Eye (tissue), 1 donor: ENCODE data around the gene CDH15.
"Not testable (repeated sequence)": the region's sequence is repeated elsewhere in the genome, so short reads cannot be mapped to it uniquely, and the experiment has no call there.

Source experiments
- DNase-seq: peaks from one replicate; pipeline ENCODE4 v3.0.0-alpha.2; 2015

Gene CDH15

GRCh38 chr16:89157778-89158177, 13.8 kb upstream of the CDH15 start:
- DNase-seq: no peak

DNA sequence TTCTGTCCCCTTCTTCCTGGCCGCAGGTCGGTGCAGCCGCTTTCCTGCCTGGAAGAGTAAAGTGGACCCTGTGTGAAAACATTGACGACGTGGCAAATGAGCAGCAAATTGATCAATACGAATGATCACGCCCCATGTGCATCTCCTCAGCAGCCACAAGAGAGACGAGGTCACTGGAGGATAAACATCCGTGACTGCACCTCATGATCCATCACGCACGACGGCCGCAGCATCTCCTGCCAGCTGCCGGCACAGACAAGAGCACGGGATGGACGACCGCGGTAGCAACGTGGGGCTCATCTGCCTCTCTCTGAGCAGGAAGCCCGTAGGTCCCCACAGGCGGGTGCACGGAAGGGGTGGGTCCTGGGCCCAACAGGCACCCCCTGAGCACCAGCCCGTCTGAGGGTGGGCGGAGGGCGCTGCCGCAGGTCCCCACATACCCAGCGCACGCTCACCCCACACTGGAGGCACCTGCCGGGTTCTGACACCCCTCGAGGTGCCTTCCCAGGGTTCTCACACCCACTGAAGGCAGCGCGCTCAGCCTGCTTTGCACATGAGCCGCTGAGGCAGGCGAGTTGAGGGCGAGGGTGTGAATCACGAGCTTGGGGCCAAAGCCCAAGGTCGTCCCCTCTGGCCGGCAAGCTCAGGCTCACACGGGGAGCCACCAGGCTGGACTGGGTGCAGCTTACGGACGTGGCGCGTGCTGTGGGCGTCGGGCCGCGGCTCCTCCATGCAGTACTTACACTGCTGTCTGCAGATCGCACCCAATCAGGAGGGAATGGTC, 12.3 kb upstream of the CDH15 start:
- DNase-seq: no peak

GRCh38 chr16:89159850-89160354, 11.6 kb upstream of the CDH15 start:
- DNase-seq: no peak

DNA sequence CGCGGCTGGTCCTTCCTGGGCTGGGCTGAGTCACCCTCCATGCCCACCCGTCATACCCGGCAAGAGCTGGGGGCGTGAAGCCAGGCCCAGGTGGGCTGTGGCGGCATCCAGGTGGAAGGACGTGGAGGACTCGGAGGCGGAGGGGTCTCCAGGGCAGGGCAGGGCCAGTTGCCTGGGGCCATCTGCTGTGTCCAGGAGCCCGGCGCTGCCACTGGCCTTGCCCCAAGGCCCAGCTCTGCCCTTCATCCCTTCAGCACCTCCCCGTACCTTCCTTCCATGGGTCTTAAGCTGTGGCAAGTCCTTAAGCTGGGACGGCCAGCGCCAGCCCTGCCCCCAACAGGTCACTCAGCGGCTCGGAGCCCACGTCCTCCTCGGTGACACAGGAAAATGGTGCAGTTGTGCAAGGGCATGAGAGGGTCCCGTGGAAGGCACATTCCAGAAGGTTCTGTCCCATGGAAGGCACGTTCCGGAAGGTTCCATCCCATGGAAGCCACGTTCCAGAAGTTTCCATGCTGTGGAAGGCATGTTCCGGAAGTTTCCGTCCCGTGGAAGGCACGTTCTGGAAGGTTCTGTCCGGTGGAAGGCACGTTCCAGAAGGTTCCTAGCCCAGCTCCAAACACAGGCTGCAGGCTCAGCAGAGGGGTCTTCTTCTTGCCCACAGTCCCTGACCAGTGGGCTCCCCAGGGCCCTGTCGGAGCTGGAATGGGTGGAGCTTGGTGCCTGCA, 10.4 kb upstream of the CDH15 start:
- no peak for DNase-seq

DNA sequence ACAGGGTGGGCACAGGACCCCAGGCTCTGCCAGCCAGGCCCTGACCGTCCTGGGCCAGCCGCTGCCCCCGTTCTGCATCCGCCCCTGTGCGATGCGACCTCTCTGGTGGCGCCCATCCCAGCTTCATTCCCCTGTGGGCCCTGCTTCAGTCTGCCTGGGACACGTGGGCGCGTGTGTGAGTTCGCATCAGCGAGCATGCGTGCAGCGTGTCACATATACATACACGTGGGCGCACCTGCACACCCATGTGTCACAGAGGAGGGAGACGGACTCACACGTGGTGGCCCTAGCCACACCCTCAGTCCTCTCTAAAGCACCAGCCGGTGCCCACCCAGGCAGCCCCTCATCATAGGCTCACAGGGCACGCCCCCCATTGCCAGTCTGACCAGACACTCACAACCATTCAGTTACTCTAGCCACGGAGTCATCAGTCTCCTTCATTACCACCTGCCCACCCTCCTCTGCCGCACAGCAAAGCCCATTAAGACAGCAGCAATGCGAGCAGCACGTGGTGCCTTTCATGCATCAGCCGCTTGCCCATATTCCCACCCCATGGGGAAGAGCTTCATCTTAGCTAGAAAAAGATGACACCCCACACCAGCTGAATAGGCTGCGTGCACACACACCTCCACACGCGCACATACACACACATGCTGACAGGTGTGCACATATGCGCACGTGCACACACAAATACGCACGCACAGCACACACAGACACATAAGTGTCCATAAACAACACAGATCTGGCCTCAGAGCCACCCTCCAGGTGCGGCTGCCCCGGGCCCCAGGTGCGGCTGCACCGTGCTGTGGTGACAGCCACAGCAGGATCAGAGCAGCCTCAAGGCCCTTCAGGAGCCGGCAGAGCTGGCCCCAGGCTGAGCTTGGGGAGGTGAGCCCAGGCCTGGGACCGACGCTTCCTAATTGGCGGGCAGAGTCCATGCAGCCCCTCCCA, 9.5 kb upstream of the CDH15 start:
- no peak for DNase-seq

DNA sequence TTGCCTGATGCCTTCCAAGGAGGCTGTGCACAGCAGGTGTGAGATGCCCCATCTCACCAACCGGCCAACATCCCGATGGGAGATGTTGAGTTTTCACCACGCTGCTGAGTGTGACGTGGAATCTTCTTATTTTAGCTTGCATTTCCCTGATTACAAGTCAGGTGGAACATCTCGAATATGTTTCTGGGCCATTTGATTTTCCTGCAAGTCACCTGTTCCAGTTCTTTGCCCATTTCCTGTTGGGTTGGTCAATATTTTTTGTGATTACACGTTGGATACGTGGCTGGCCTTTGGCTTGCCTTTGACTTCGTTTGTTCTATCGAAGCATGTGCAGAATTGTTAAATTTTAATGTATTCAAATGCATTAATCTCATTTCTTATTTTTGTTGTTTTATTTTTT, 8.3 kb upstream of the CDH15 start:
- no peak for DNase-seq

GRCh38 chr16:89164436-89164835, 7.1 kb upstream of the CDH15 start:
- DNase-seq: no peak

GRCh38 chr16:89164847-89165680, 6.5 kb upstream of the CDH15 start:
- no peak for DNase-seq

DNA sequence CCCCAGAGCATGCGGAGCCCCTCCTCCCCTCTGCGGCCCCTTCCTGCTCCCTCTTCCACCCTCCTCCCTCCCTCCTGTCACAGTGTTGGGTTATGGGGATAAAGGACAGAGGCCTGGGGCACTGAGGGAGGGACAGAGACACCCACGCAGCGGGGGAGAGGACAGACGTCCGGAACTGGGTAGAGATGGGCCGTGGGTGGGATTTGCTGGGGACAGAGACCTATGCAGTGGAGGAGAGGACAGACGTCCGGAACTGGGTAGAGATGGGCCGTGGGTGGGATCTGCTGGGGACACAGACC, 5.9 kb upstream of the CDH15 start:
- not testable (repeated sequence) for DNase-seq

DNA sequence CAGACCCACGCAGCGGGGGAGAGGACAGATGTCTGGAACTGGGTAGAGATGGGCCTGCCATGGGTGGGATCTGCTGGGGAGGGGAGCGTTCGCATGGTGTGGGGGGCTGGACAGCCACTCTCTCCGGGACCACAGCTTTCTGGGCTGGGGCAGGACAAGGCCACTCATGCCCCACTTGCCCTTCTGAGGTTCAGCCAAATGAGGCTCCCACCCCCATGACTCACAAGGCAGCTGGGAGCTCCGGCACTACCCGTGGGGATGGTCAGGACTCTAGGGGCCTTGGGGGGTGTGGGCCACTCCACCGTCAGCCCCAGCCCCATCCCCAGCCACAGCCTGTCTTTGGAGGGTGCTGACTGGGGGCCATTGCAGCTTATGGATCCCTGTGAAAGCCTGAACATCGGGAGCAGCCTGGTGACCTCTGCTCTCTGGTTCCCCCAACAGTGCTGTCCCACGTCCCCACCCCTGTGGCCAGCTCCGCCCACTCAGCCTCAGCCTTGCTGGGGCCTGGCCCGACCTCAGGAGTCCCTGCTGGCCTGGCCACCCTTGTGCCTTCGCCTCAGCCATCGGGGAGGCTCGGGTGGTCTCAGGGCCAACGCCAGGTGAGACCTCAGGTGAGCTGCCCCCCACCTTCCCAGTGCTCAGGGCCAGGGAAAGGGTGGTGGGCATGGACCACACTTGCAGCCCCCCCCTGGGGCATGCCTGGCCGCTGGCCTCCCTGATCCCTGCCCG, 4.7 kb upstream of the CDH15 start:
- no peak for DNase-seq

DNA sequence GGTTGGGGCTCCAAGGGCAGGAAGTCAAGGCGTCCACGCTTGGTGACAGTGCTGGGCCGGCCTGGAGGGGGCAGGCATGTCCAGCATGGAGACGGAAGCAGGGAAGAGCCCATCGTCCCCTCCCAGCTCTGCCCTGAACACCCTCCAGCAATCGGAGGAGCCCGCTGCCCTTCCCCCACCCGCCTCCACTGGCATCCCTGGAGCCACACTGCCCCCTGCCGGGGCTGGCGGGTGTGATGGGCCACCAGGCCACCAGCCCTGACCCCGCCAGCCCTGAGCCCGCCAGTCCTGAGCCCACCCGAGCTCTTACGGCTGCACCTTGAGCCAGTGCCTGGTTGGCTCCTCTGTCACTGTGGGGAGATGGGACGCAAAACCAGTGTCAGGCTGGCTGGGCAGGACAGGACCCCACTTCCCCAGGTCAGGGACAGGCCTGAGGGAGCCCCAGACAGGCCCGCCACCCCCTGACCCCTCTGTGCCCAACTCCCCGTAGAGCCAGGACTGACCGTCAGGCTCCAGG, 4.1 kb upstream of the CDH15 start:
- peak; percentile 94 for DNase-seq

- DNase-seq: no peak
Observed at GRCh38 chr16:89168381-89169189, 3.0 kb upstream of the CDH15 start.

DNA sequence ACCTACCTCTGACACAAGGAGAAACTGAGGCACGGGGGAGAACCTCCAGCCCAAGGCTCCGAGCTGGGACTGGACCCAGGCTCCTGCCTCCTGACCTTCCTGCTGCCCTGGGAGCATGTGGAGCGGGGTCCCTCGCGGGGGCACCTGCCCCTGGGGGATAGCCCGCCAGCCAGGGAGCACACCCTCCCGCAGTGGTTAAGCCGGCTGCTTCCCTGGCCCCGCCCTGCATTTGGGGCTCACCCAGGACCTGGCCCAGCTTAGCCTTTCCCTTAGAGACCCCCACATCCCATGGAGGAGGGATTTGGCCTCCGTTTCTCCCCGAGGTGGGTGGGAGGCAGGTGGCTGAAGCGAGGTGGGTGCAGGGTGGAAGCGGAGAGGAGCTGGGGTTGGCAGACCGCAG, 1.8 kb upstream of the CDH15 start:
- DNase-seq: no peak

GRCh38 chr16:89170346-89171215, 967 bp upstream of the CDH15 start:
- peak; percentile 49 for DNase-seq

- no peak for DNase-seq
Observed at GRCh38 chr16:89172171-89172527, 601 bp downstream of the CDH15 start.

GRCh38 chr16:89172528-89173173, 1.1 kb downstream of the CDH15 start:
- no peak for DNase-seq

GRCh38 chr16:89173174-89173921, 1.8 kb downstream of the CDH15 start:
- no peak for DNase-seq
